ENCODE measurements around the gene FRYL. TPM values are rescaled to one million over a fixed set of nuclear protein-coding genes. Genes with fewer than 3 reads are reported as not detected.
"Not testable (repeated sequence)": the region's sequence is repeated elsewhere in the genome, so short reads cannot be mapped to it uniquely, and the experiment has no call there.

FRYL gene
- total and polyA plus RNA-seq, 11 donors = 12.3 to 61.3 (median 34.4) TPM

DNA sequence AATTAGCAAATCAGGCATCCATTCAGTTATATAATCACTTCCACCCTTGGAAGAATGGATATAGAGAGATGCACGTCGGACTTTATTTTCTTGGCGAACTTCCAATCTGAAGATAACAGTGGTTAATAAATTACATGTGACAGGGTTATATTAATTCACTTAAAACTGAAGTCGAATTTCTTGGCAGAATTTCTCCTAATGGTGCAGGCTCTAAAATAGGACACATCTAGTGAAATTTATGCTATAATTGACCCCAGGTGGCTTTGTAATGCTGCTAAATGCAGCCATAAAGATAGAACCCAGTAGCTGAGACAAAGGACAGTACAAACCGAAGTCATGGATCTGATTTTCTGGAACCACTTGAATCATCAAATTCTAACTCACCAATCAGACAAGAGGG is 317.7 kb downstream of the FRYL start:
- DNase-seq (no peak), ATAC-seq (no peak)
- Histone ChIP-seq H3K4me1 (no peaks in the 10 kb centered on the region), H3K27ac (no peak overlapping the region), H3K27me3 (no peaks in the 10 kb centered on the region), H3K36me3 (no peaks in the 10 kb centered on the region), H3K4me3 (no peak overlapping the region), H3K9me3 (peaks cover 0 to 7% (median 0%) of the 10 kb centered on the region in 12 donors)
- TF ChIP-seq POLR2A (IDR thresholded peaks at IDR 0.05) = no peak
- no peak for TF ChIP-seq CTCF (IDR thresholded peaks at IDR 0.05)
- 50 to 68% (median 58%) methylated on average over 5 of the region's 5 CpGs for WGBS, 4 donors
- intact Hi-C loops (cut with DNase I) = no loop called here

DNA sequence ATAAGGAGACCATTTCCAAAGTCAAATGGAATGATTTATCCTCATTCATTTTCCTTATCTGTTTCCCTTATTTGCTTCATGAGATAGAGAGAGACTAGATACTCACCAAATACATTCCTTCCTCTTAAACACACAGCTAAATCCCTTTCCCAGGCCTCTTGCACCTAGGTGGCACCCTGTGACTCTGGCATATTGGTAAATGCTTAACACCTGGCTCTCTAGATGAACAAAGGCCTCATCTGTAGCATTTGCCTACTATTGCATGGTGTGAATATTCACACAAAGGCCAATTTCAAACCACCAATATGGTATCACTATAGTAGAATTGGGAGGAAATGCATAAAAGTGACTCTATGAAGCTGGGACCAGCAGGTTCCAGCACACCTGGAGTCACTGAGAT is 319.1 kb downstream of the FRYL start:
- no peak overlapping the region for H3K4me3 ChIP-seq
- no peaks in the 10 kb centered on the region for H3K27me3 ChIP-seq
- no peaks in the 10 kb centered on the region for H3K36me3 ChIP-seq
- H3K27ac ChIP-seq = no peak overlapping the region
- ATAC-seq (no peak), DNase-seq (no peak)
- intact Hi-C loops (cut with DNase I) = no loop called here
- H3K9me3 ChIP-seq = peaks cover 0 to 12% (median 0%) of the 10 kb centered on the region in 12 donors
- TF ChIP-seq POLR2A (IDR thresholded peaks at IDR 0.05) (no peak), CTCF (IDR thresholded peaks at IDR 0.05) (no peak)
- no peaks in the 10 kb centered on the region for H3K4me1 ChIP-seq

GRCh38 chr4:48454591-48454990 is 325.5 kb downstream of the FRYL start:
- Histone ChIP-seq H3K27me3 (no peaks in the 10 kb centered on the region), H3K4me1 (no peaks in the 10 kb centered on the region), H3K4me3 (no peak overlapping the region), H3K36me3 (no peaks in the 10 kb centered on the region), H3K9me3 (peaks cover 0 to 5% (median 0%) of the 10 kb centered on the region in 12 donors), H3K27ac (no peak overlapping the region)
- TF ChIP-seq CTCF (IDR thresholded peaks at IDR 0.05) (no peak), POLR2A (IDR thresholded peaks at IDR 0.05) (no peak)
- intact Hi-C loops (cut with DNase I) = loop anchor here in 1 of 10 donors (10.0 kb wide), 1 partner anchor 510 kb away; no protein-coding TSS in a partner anchor
- WGBS, 4 donors = 92 to 100% (median 95%) methylated on average over 2 of the region's 2 CpGs
- ATAC-seq (no peak), DNase-seq (no peak)

DNA sequence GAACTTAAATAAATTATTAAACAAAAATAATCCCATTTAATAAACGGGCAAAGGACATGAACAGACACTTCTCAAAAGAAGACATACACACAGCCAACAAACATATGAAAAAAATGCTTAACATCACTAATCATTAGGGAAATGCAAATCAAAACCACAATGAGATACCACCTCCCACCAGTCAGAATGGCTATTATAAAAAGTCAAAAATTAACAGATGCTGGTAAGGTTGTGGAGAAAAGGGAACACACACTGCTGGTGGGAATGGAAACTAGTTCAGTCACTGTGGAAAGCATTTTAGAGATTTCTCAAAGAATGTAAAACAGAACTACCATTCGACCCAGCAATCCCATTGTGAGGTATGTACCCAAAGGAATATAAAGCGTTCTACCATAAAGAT is 328.4 kb downstream of the FRYL start:
- DNase-seq, H3K4me3 ChIP-seq, H3K4me1 ChIP-seq, H3K9me3 ChIP-seq, H3K27me3 ChIP-seq, H3K27ac ChIP-seq, ATAC-seq, H3K36me3 ChIP-seq: not testable (repeated sequence)
- WGBS, 4 donors = 86 to 95% (median 90%) methylated on average over 3 of the region's 3 CpGs
- intact Hi-C loops (cut with DNase I) = loop anchor here in 1 of 10 donors (10.0 kb wide), 1 partner anchor 513 kb away; no protein-coding TSS in a partner anchor

DNA sequence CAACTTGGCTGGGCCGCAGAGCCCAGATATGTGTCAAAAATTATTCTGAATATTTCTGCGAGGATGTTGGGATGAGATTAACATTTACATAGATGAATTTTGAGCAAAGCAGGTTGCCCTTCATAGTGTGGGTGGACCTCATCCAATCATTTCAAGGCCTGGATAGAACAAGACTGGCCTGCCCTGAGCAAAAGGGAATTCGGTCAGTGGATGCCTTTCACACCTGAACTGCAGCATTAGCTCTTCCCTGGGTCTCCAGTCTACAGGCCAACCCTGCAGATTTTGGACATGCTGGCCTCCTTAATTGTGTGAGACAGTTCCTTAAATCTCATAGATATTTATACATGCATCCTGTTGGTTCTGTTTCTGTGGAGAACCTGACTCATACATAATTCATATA is 329.3 kb downstream of the FRYL start:
- TF ChIP-seq CTCF (IDR thresholded peaks at IDR 0.05) (no peak), POLR2A (IDR thresholded peaks at IDR 0.05) (no peak)
- DNase-seq (no peak), ATAC-seq (no peak)
- Histone ChIP-seq H3K27ac (no peak overlapping the region), H3K9me3 (no peaks in the 10 kb centered on the region), H3K4me1 (no peaks in the 10 kb centered on the region), H3K36me3 (no peaks in the 10 kb centered on the region), H3K4me3 (no peak overlapping the region), H3K27me3 (no peaks in the 10 kb centered on the region)
- intact Hi-C loops (cut with DNase I) = loop anchor here in 1 of 10 donors (10.0 kb wide), 1 partner anchor 514 kb away; no protein-coding TSS in a partner anchor
- WGBS, 4 donors = 92 to 99% (median 94%) methylated on average over 3 of the region's 3 CpGs
